Sigmoid colon (tissue), 4 donors: ENCODE measurements around the gene B3GNT5.

Source experiments
- POLR2A ChIP-seq, 2 donors: fragments of 450-650 bp; IDR thresholded peaks; one replicate each; pipeline ENCODE4 v1.6.1; 2016; ENCODE audit warnings: antibody characterized with exemption in 2 of 2, mild to moderate bottlenecking in 2 of 2, moderate library complexity in 2 of 2
- POLR2AphosphoS5 ChIP-seq, 4 donors: sonication (generic); formaldehyde crosslinking; IDR thresholded peaks; one replicate each; pipeline ENCODE4 v1.6.1; 2017; ENCODE audit warnings: antibody characterized with exemption in 4 of 4
- TF ChIP-seq, protein P1 (sequence below), 4 experiments: fragments of 450-650 bp in 3 of 4; fragments of 200-600 bp in 1 of 4; IDR thresholded peaks; one replicate each; pipeline ENCODE4 v1.5.1; 2016 to 2019; ENCODE audit warnings: antibody characterized with exemption in 4 of 4, mild to moderate bottlenecking in 3 of 4, moderate library complexity in 2 of 4

GRCh38 chr3:183214277-183214612 lies 38.8 kb upstream of the B3GNT5 start:
- TF ChIP-seq, protein P1, sequence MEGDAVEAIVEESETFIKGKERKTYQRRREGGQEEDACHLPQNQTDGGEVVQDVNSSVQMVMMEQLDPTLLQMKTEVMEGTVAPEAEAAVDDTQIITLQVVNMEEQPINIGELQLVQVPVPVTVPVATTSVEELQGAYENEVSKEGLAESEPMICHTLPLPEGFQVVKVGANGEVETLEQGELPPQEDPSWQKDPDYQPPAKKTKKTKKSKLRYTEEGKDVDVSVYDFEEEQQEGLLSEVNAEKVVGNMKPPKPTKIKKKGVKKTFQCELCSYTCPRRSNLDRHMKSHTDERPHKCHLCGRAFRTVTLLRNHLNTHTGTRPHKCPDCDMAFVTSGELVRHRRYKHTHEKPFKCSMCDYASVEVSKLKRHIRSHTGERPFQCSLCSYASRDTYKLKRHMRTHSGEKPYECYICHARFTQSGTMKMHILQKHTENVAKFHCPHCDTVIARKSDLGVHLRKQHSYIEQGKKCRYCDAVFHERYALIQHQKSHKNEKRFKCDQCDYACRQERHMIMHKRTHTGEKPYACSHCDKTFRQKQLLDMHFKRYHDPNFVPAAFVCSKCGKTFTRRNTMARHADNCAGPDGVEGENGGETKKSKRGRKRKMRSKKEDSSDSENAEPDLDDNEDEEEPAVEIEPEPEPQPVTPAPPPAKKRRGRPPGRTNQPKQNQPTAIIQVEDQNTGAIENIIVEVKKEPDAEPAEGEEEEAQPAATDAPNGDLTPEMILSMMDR (IDR thresholded peaks at IDR 0.05), result no peak
- TF ChIP-seq POLR2AphosphoS5 (IDR thresholded peaks at IDR 0.05), result no peak
- no peak for TF ChIP-seq POLR2A (IDR thresholded peaks at IDR 0.05)
